SU-DHL-6 (cell line): ENCODE results near the gene KLHL12.

Source experiments
- H2AFZ ChIP-seq: fragments of 200-600 bp; sonication (generic); 2 replicates; pipeline ENCODE4 v1.6.1; 2014; ENCODE audit warnings: low read depth, mild to moderate bottlenecking, moderate library complexity, mixed read lengths, antibody characterized with exemption, low read length; ENCODE audit not compliant: severe bottlenecking
- H3F3A ChIP-seq: fragments of 200-600 bp; shearing (Covaris generic); 2 replicates; pipeline ENCODE4 v1.6.0; 2016; ENCODE audit warnings: antibody characterized with exemption, mild to moderate bottlenecking; ENCODE audit not compliant: insufficient read depth
- H3K27ac ChIP-seq: fragments of 200-600 bp; sonication (generic); 2 replicates; pipeline ENCODE4 v1.5.1; 2016; ENCODE audit warnings: low read depth, mild to moderate bottlenecking, low read length, moderate library complexity, mixed read lengths
- H3K27me3 ChIP-seq: fragments of 200-600 bp; sonication (generic), shearing (Covaris generic); 2 replicates; pipeline ENCODE4 v1.6.0; 2014; ENCODE audit warnings: mild to moderate bottlenecking, low read length
- H3K36me3 ChIP-seq: fragments of 200-600 bp; sonication (generic); 2 replicates; pipeline ENCODE4 v1.6.1; 2014; ENCODE audit warnings: mild to moderate bottlenecking, low read length, mixed read lengths
- H3K4me2 ChIP-seq: fragments of 300-600, 200-600 bp; shearing (Covaris generic), sonication (generic); 2 replicates; pipeline ENCODE4 v1.6.0; 2014; ENCODE audit warnings: low read length, low read depth, mild to moderate bottlenecking; ENCODE audit not compliant: poor library complexity, severe bottlenecking
- H3K4me3 ChIP-seq: fragments of 200-600 bp; sonication (generic); 2 replicates; pipeline ENCODE4 v1.5.1; 2014; ENCODE audit warnings: antibody characterized with exemption, low read length, mild to moderate bottlenecking, mixed read lengths; ENCODE audit not compliant: insufficient read depth, poor library complexity, severe bottlenecking
- H3K79me2 ChIP-seq: fragments of 200-600 bp; sonication (generic); 2 replicates; pipeline ENCODE4 v1.6.1; 2014; ENCODE audit warnings: mild to moderate bottlenecking, low read length, moderate library complexity; ENCODE audit not compliant: insufficient read depth
- H3K9ac ChIP-seq: fragments of 200-600 bp; sonication (generic); 2 replicates; pipeline ENCODE4 v1.7.0; 2014; ENCODE audit warnings: mild to moderate bottlenecking, low read length
- H3K9me2 ChIP-seq: fragments of 200-600 bp; sonication (generic); replicated peaks from 2 replicates; pipeline ENCODE4 v1.6.1; 2014; ENCODE audit warnings: low read length; ENCODE audit not compliant: insufficient read depth
- H3K9me3 ChIP-seq: fragments of 200-600 bp; sonication (generic); 2 replicates; pipeline ENCODE4 v1.6.1; 2014; ENCODE audit warnings: low read length, mixed read lengths; ENCODE audit not compliant: insufficient read depth
- H4K20me1 ChIP-seq: fragments of 200-600 bp; sonication (generic); 2 replicates; pipeline ENCODE4 v1.6.1; 2014; ENCODE audit warnings: low read depth, mild to moderate bottlenecking, antibody characterized with exemption, low read length, moderate library complexity, mixed read lengths
- EZH2phosphoT487 ChIP-seq: fragments of 200-600 bp; sonication (generic), shearing (Covaris generic); conservative IDR thresholded peaks from 2 replicates; pipeline ENCODE4 v1.6.1; 2018; ENCODE audit warnings: mild to moderate bottlenecking, antibody characterized with exemption, low read length, moderate library complexity, mixed read lengths
- TF ChIP-seq, protein P1 (sequence below): fragments of 200-600 bp; sonication (generic); IDR thresholded peaks from one replicate; pipeline ENCODE4 v1.5.1; 2017; ENCODE audit warnings: antibody characterized with exemption, mild to moderate bottlenecking, low read length, moderate library complexity; ENCODE audit not compliant: insufficient read depth, poor library complexity, severe bottlenecking

KLHL12 gene

DNA sequence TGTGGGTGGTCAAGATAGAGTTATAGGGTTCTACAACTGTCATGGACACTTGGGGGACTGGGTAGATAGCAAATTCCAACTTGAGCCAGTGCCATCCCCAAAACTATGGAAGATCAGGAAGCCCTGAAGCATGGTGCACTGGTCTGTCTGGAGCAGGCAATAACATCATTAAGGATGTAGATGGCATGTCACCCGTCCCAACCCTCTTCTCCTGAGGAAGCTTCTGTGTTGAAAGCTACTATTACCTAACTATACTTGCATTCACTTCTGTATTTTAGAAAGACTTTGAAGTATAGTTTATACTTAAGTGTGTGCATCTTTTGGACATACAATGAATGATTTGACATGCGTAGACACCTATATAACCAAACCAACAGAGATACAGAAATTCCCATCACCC, 71.0 kb downstream of the KLHL12 start:
- H3K79me2 ChIP-seq = no peaks in the 10 kb centered on the region
- TF ChIP-seq EZH2phosphoT487 = no peak
- TF ChIP-seq, protein P1, sequence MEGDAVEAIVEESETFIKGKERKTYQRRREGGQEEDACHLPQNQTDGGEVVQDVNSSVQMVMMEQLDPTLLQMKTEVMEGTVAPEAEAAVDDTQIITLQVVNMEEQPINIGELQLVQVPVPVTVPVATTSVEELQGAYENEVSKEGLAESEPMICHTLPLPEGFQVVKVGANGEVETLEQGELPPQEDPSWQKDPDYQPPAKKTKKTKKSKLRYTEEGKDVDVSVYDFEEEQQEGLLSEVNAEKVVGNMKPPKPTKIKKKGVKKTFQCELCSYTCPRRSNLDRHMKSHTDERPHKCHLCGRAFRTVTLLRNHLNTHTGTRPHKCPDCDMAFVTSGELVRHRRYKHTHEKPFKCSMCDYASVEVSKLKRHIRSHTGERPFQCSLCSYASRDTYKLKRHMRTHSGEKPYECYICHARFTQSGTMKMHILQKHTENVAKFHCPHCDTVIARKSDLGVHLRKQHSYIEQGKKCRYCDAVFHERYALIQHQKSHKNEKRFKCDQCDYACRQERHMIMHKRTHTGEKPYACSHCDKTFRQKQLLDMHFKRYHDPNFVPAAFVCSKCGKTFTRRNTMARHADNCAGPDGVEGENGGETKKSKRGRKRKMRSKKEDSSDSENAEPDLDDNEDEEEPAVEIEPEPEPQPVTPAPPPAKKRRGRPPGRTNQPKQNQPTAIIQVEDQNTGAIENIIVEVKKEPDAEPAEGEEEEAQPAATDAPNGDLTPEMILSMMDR = no peak
- no peaks in the 10 kb centered on the region for H4K20me1 ChIP-seq
- H3K36me3 ChIP-seq = no peaks in the 10 kb centered on the region
- no peaks in the 10 kb centered on the region for H3K27me3 ChIP-seq
- H3K27ac ChIP-seq = no peak overlapping the region
- H2AFZ ChIP-seq = no peak overlapping the region
- no peak overlapping the region for H3K4me3 ChIP-seq
- no peaks in the 10 kb centered on the region for H3F3A ChIP-seq
- no peaks in the 10 kb centered on the region for H3K9me2 ChIP-seq
- no peak overlapping the region for H3K4me2 ChIP-seq
- no peaks in the 10 kb centered on the region for H3K9me3 ChIP-seq
- no peak overlapping the region for H3K9ac ChIP-seq

DNA sequence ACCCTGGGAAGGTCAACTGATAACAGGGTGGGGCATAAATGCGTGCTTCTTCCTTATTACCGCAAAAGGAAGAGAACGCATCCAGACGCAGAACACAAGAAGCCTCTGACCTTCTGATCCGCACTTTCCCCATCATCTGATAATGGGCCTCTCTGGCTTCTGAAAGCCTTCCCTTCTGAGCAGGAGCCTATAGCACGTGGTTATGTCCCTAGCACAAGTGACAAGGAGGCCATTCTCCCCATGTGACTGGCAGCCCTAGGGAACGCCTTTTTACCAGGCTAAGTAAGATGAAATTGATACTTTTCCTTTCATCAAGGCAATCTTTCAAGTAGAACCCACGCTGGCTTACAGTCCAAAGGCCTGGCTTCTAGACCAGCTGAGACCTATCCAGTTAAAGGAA, 72.2 kb downstream of the KLHL12 start:
- no peaks in the 10 kb centered on the region for H4K20me1 ChIP-seq
- H2AFZ ChIP-seq = no peak overlapping the region
- TF ChIP-seq, protein P1 = no peak
- no peak for TF ChIP-seq EZH2phosphoT487
- no peaks in the 10 kb centered on the region for H3K9me2 ChIP-seq
- no peak overlapping the region for H3K9ac ChIP-seq
- H3K4me3 ChIP-seq = no peak overlapping the region
- no peaks in the 10 kb centered on the region for H3K27me3 ChIP-seq
- no peaks in the 10 kb centered on the region for H3K9me3 ChIP-seq
- H3K4me2 ChIP-seq = no peak overlapping the region
- H3K27ac ChIP-seq = no peak overlapping the region
- no peaks in the 10 kb centered on the region for H3F3A ChIP-seq
- no peaks in the 10 kb centered on the region for H3K36me3 ChIP-seq
- H3K79me2 ChIP-seq = no peaks in the 10 kb centered on the region

DNA sequence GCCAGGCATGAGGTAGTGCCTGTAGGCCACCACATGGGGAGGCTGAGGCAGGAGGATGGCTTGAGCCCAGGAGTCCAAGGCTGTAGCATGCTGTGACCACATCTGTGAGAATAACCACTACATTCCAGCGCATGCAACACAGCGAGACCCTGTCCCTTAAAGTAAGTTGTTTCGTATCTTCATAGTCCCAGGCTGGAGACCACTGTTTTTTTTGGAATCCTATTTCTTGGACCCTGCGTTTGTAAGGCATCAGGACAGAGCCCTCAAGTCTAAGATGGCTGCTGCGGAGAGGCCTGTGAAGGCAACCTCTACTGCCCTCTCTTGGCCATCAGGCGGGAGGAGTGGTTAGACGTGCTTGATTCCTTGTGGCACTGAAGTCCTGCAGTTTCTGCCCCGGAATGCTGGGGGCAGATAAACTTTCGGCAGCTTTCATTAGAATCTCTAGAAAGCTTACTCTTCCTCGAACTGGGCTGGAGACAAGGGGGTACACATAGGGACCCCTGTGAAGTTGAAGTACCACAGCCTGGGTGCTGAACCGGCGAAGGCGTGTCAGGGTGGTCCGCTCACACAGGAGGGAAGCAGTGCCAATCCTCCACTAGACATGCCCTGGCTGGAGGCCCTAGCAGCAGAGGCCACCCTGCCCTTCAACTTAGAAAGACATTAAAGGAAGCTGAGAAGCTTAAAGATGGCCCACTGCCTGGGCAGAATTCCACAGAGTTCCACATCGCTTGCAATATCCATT, 74.7 kb downstream of the KLHL12 start:
- no peaks in the 10 kb centered on the region for H3K9me3 ChIP-seq
- H4K20me1 ChIP-seq = no peaks in the 10 kb centered on the region
- TF ChIP-seq, protein P1 = peak; percentile 39
- TF ChIP-seq EZH2phosphoT487 = no peak
- peak overlapping the region; percentile 48 for H2AFZ ChIP-seq
- no peaks in the 10 kb centered on the region for H3F3A ChIP-seq
- H3K9me2 ChIP-seq = no peaks in the 10 kb centered on the region
- no peak overlapping the region for H3K4me3 ChIP-seq
- H3K27ac ChIP-seq = no peak overlapping the region
- no peaks in the 10 kb centered on the region for H3K36me3 ChIP-seq
- no peaks in the 10 kb centered on the region for H3K79me2 ChIP-seq
- no peaks in the 10 kb centered on the region for H3K27me3 ChIP-seq
- no peak overlapping the region for H3K9ac ChIP-seq
- no peak overlapping the region for H3K4me2 ChIP-seq
